K562 (cell line): ENCODE data around the gene EIF3K. TPM values are rescaled to one million over a fixed set of nuclear protein-coding genes. Genes with fewer than 3 reads are reported as not detected.

Source experiments
- ATAC-seq: fragments of 200-7000 bp; cut with Tn5 transposase; 3 replicates; pipeline ENCODE4 v1.9.1; 2020; ENCODE audit warnings: moderate library complexity
- BruUV-seq: library from RNA; stranded (reverse); fragments of 400-500 nt; replicated peaks from 2 replicates; lab custom pipeline; 2021; lab: Mats Ljungman, UMichigan
- CTCF ChIA-PET: fragments of 300-600 bp; formaldehyde crosslinking; extraction: SDS; loops from one replicate; lab custom pipeline; 2021; ENCODE audit warnings: low intra/inter-chr PET ratio; lab: Yijun Ruan, JAX
- POLR2A ChIA-PET: fragments of 300-600, 350-650 bp; sonication (Branson Sonifier 250); formaldehyde crosslinking; extraction: SDS; loops from one replicate; lab custom pipeline; 2021; ENCODE audit warnings: antibody characterized with exemption, inconsistent platforms; lab: Yijun Ruan, JAX
- DNase-seq, 4 experiments: peaks; one replicate each; pipeline versions ENCODE4 v3.0.0 to v3.0.0-alpha.2; 2011 to 2018; ENCODE audit warnings: low spot score in 3 of 4, mixed read lengths in 3 of 4; ENCODE audit errors: extremely low read depth in 1 of 4
- FAIRE-seq: peaks from 2 replicates; lab custom pipeline; 2011; peaks lifted over from hg19 to GRCh38; lab: Jason Lieb, UNC
- H2AFZ ChIP-seq: 2 replicates; pipeline ENCODE4 v1.6.0; 2011; ENCODE audit warnings: low read depth, low read length, control low read depth, inconsistent platforms
- H3K27ac ChIP-seq: fragments of 200-600 bp; 3 replicates; pipeline ENCODE4 v1.8.0; 2011; ENCODE audit warnings: low read depth, mild to moderate bottlenecking, control low read depth, inconsistent platforms, low read length, moderate library complexity, mixed read lengths; ENCODE audit errors: extremely low read depth
- H3K27me3 ChIP-seq, 2 experiments: fragments of 300-600 bp in 1 of 2; 2 replicates in 1 of 2; 3 replicates in 1 of 2; pipeline versions ENCODE4 v1.6.0 to v1.8.0; 2011; ENCODE audit warnings: inconsistent platforms in 2 of 2, low read length in 2 of 2, mild to moderate bottlenecking in 1 of 2, mixed read lengths in 1 of 2, moderate library complexity in 1 of 2; ENCODE audit not compliant: control insufficient read depth in 2 of 2, insufficient read depth in 2 of 2
- H3K36me3 ChIP-seq: fragments of 300-600 bp; 3 replicates; pipeline ENCODE4 v1.8.0; 2011; ENCODE audit warnings: mild to moderate bottlenecking, low read length, inconsistent platforms; ENCODE audit not compliant: control insufficient read depth, insufficient read depth
- H3K4me1 ChIP-seq, 2 experiments: fragments of 200-600 bp in 1 of 2; replicated peaks in 1 of 2; 2 replicates in 1 of 2; 3 replicates in 1 of 2; pipeline versions ENCODE4 v1.5.1 to v1.8.0; 2011; ENCODE audit warnings: inconsistent platforms in 2 of 2, low read length in 2 of 2, mild to moderate bottlenecking in 1 of 2, mixed read lengths in 1 of 2, moderate library complexity in 1 of 2; ENCODE audit not compliant: control insufficient read depth in 2 of 2, insufficient read depth in 2 of 2
- H3K4me2 ChIP-seq: 2 replicates; pipeline ENCODE4 v1.6.1; 2011; ENCODE audit warnings: low read length, control low read depth, inconsistent platforms, mixed read lengths; ENCODE audit not compliant: insufficient read depth
- H3K4me3 ChIP-seq: fragments of 200-600 bp; sonication (generic), shearing (Covaris generic); 2 replicates; pipeline ENCODE4 v1.5.1; 2016; ENCODE audit warnings: control low read depth, inconsistent platforms
- H3K79me2 ChIP-seq: fragments of 200-600 bp; 3 replicates; pipeline ENCODE4 v1.8.0; 2011; ENCODE audit warnings: low read length, inconsistent platforms; ENCODE audit not compliant: control insufficient read depth, insufficient read depth
- H3K9ac ChIP-seq, 2 experiments: 2 replicates each; pipeline versions ENCODE4 v1.6.0 to v1.6.1; 2011; ENCODE audit warnings: low read depth in 2 of 2, low read length in 2 of 2, control low read depth in 1 of 2, inconsistent platforms in 1 of 2, mild to moderate bottlenecking in 1 of 2, mixed read lengths in 1 of 2; ENCODE audit not compliant: insufficient read depth in 1 of 2
- H3K9me1 ChIP-seq: one replicate; pipeline ENCODE4 v1.6.0; 2011; ENCODE audit warnings: inconsistent platforms, mild to moderate bottlenecking, low read length, moderate library complexity; ENCODE audit not compliant: control insufficient read depth, insufficient read depth
- H3K9me3 ChIP-seq: replicated peaks from 2 replicates; pipeline ENCODE4 v1.5.1; 2011; ENCODE audit warnings: low read depth, low read length, inconsistent platforms; ENCODE audit not compliant: control insufficient read depth, insufficient read depth
- H4K20me1 ChIP-seq: replicated peaks from 2 replicates; pipeline ENCODE4 v1.6.1; 2011; ENCODE audit warnings: low read length, inconsistent platforms, mixed read lengths; ENCODE audit not compliant: control insufficient read depth, insufficient read depth
- CEBPB ChIP-seq: fragments of 450-650 bp; IDR thresholded peaks from 2 replicates; pipeline ENCODE4 v1.6.1; 2016; ENCODE audit warnings: missing genetic modification characterization, missing compliant biosample characterization
- CHD2 ChIP-seq: IDR thresholded peaks from 2 replicates; pipeline ENCODE4 v1.6.1; 2011; ENCODE audit warnings: low read depth, low read length
- E4F1 ChIP-seq: fragments of 250-450 bp; sonication (Bioruptor Pico); IDR thresholded peaks from 2 replicates; pipeline ENCODE4 v1.5.0; 2021; ENCODE audit warnings: mild to moderate bottlenecking, borderline replicate concordance
- FOSL1 ChIP-seq: fragments of 200-800 bp; sonication (Bioruptor generic); conservative IDR thresholded peaks from 2 replicates; pipeline ENCODE4 v1.6.1; 2016; ENCODE audit warnings: missing genetic modification characterization, missing compliant biosample characterization
- HMBOX1 ChIP-seq: sonication (generic); IDR thresholded peaks from 2 replicates; pipeline ENCODE4 v1.6.1; 2016
- MAFF ChIP-seq: IDR thresholded peaks from 2 replicates; pipeline ENCODE4 v1.6.1; 2012; ENCODE audit warnings: low read length, improper control_type of control experiment
- MAZ ChIP-seq, 2 experiments: fragments of 450-650 bp in 1 of 2; sonication (generic) in 1 of 2; formaldehyde crosslinking; IDR thresholded peaks in 1 of 2; conservative IDR thresholded peaks in 1 of 2; 2 replicates each; pipeline versions ENCODE4 v1.4.0 to v1.5.0; 2020; ENCODE audit warnings: mild to moderate bottlenecking in 1 of 2, missing genetic modification reagents in 1 of 2
- PPARD ChIP-seq: fragments of 250-450 bp; sonication (Bioruptor Pico); IDR thresholded peaks from 2 replicates; pipeline ENCODE4 v1.8.0; 2022; ENCODE audit warnings: inconsistent platforms, mild to moderate bottlenecking, moderate library complexity
- PRDM10 ChIP-seq: fragments of 450-650 bp; IDR thresholded peaks from 2 replicates; pipeline ENCODE4 v1.6.1; 2018; ENCODE audit not compliant: partially characterized antibody
- PTRF ChIP-seq: fragments of 450-650 bp; IDR thresholded peaks from 2 replicates; pipeline ENCODE4 v1.6.1; 2016; ENCODE audit warnings: mild to moderate bottlenecking, missing genetic modification characterization, missing compliant biosample characterization
- SOX6 ChIP-seq: fragments of 450-650 bp; IDR thresholded peaks from 2 replicates; pipeline ENCODE4 v1.6.1; 2014; ENCODE audit warnings: mild to moderate bottlenecking
- ZNF24 ChIP-seq: fragments of 450-650 bp; IDR thresholded peaks from 2 replicates; pipeline ENCODE4 v1.6.1; 2016
- WGBS: fragments of 100-300 bp; shearing (Covaris generic); methylation state at CpG from one replicate; pipeline ENCODE4 v1.1.6; 2016; ENCODE audit warnings: low coverage, mixed read lengths; ENCODE audit not compliant: insufficient coverage; ENCODE audit errors: missing lambda C conversion rate; 5-methylcytosine and 5-hydroxymethylcytosine counted together
- in situ Hi-C: fragments of 300-500 bp; cut with MboI; formaldehyde crosslinking; loops from 4 replicates; pipeline ENCODE4 v1.15.0; 2018; ENCODE audit warnings: inconsistent platforms, mixed read lengths
- intact Hi-C: fragments of 100-400 bp; cut with micrococcal nuclease; formaldehyde crosslinking; loops from 2 replicates; pipeline ENCODE4 v1.14.2; 2022
- polyA plus RNA-seq, 8 experiments: library from polyadenylated mRNA; depleted of rRNA in 4 of 8; stranded (reverse) in 5 of 8; unstranded in 3 of 8; fragments of >200 nt; fragmentation: Nextera tagmentation in 2 of 8; fragmentation: Illumina TruSeq in 1 of 8; extraction: Ambion mirVana in 2 of 8; extraction: Trizol in 1 of 8; gene quantifications; 2 replicates each; pipeline versions ENCODE4 v1.2.1 to v1.2.3, GENCODE V29; 2011 to 2014; ENCODE audit warnings: inconsistent platforms in 1 of 8, missing spikeins in 1 of 8
- total RNA-seq, 7 experiments: library from RNA; depleted of rRNA in 6 of 7; stranded (reverse); fragments of >200 nt in 6 of 7; fragmentation: Illumina TruSeq in 2 of 7; extraction: Trizol in 2 of 7; gene quantifications; 2 replicates each; pipeline versions ENCODE4 v1.2.1 to v1.2.3, GENCODE V29; 2011 to 2021; ENCODE audit warnings: low replicate concordance in 1 of 7

The EIF3K gene
- total and polyA plus RNA-seq, 9 of the 15 experiments (the other 6 are each of a cell fraction or from before 2014, with no cell fraction given) = 387 to 1,827 (median 733) TPM

- Histone ChIP-seq H3K9me3 (no peaks in the 10 kb centered on the region), H2AFZ (no peak overlapping the region), H3K36me3 (peaks cover 39% of the 10 kb centered on the region; the same call in 2 of the 3 replicates), H3K9ac (peak overlapping the region; percentile 51 to 84), H3K4me3 (peak overlapping the region; percentile 99), H3K79me2 (peaks cover 87% of the 10 kb centered on the region), H4K20me1 (peaks cover 33% of the 10 kb centered on the region), H3K4me2 (peak overlapping the region; percentile 94), H3K4me1 (peaks cover 42 to 45% of the 10 kb centered on the region in 2 experiments)
- POLR2A ChIA-PET = interaction anchor here (1.0 to 1.4 kb wide), 4 partner anchors 13 to 72 kb away, joined by 3 to 8 read pairs (median 4); no protein-coding TSS in a partner anchor
- CTCF ChIA-PET = no interaction called here
- FAIRE-seq (no peak), ATAC-seq (no peak)
- intact Hi-C loops = loop anchor here (5.0 kb wide), 1 partner anchor 36 kb away; no protein-coding TSS in a partner anchor
- TF ChIP-seq HMBOX1 (0 out of 2 replicates have a peak, but pooled peaks have one; percentile 7), E4F1 (no peak), PRDM10 (peak; percentile 57), FOSL1 (tag) (0 out of 2 replicates have a peak, but pooled peaks have one; percentile 19), SOX6 (0 out of 2 replicates have a peak, but pooled peaks have one; percentile 10), MAZ (CRISPR knock-in tag; conservative IDR thresholded peaks at IDR 0.05 in 1 of 2, IDR thresholded peaks at IDR 0.05 in 1 of 2) (no peak), CHD2 (no peak), PPARD (CRISPR knock-in tag) (no peak), MAFF (no peak), CEBPB (peak; percentile 63), PTRF (tag) (no peak), ZNF24 (peak; percentile 63)
- TF ChIP-seq, all 486 proteins: peak for 6
- 42% methylated on average over 12 of the region's 12 CpGs for WGBS
- H3K27me3 ChIP-seq = no peaks in the 10 kb centered on the region
- DNase-seq = no peak
- in situ Hi-C loops = no loop called here
- peak overlapping the region; percentile 81; the same call in 2 of the 3 replicates for H3K27ac ChIP-seq
- no peaks in the 10 kb centered on the region for H3K9me1 ChIP-seq
- BruUV-seq = no TSS peak
These were observed 32.1 kb downstream of the EIF3K start for GRCh38 chr19:38650911-38651584.
